Heart left ventricle (tissue), 16 donors: Measurements from ENCODE around the gene ACVR1. TPM values are rescaled to one million over a fixed set of nuclear protein-coding genes. Genes with fewer than 3 reads are reported as not detected.

ENCODE experiments used
- ATAC-seq, 4 donors: fragments of 200-7000 bp; cut with Tn5 transposase; one replicate each; pipeline ENCODE4 v1.9.1; 2020 to 2022; ENCODE audit warnings: moderate library complexity in 4 of 4, mild to moderate bottlenecking in 3 of 4, moderate number of reproducible peaks in 1 of 4
- DNase-seq, 5 donors: peaks; one replicate each; pipeline ENCODE4 v3.0.0-alpha.2; 2020
- H3K27ac ChIP-seq, 12 donors: fragments of 200-600 bp; sonication (generic) in 4 of 12; one replicate each; pipeline versions ENCODE4 v1.5.0 to v1.8.0; 2016 to 2022; ENCODE audit warnings: mild to moderate bottlenecking in 2 of 12
- H3K27me3 ChIP-seq, 9 donors: fragments of 200-600 bp; sonication (generic) in 2 of 9; one replicate each; pipeline versions ENCODE4 v1.5.1 to v1.8.0; 2016 to 2022; ENCODE audit warnings: mild to moderate bottlenecking in 3 of 9
- H3K36me3 ChIP-seq, 9 donors: fragments of 200-600 bp; sonication (generic) in 2 of 9; one replicate each; pipeline versions ENCODE4 v1.5.0 to v1.8.0; 2018 to 2022; ENCODE audit warnings: mild to moderate bottlenecking in 2 of 9
- H3K4me1 ChIP-seq, 12 donors: fragments of 200-600 bp; sonication (generic) in 4 of 12; one replicate each; pipeline versions ENCODE4 v1.5.0 to v1.8.0; 2016 to 2022; ENCODE audit warnings: mild to moderate bottlenecking in 3 of 12
- H3K4me3 ChIP-seq, 12 donors: fragments of 200-600 bp; sonication (generic) in 4 of 12; one replicate each; pipeline versions ENCODE4 v1.5.0 to v1.8.0; 2017 to 2022; ENCODE audit warnings: mild to moderate bottlenecking in 9 of 12, moderate library complexity in 4 of 12
- H3K9me3 ChIP-seq, 12 donors: fragments of 200-600 bp; sonication (generic) in 4 of 12; one replicate each; pipeline versions ENCODE4 v1.5.0 to v1.8.0; 2016 to 2022; ENCODE audit warnings: mild to moderate bottlenecking in 1 of 12
- POLR2A ChIP-seq, 2 donors: fragments of 450-650 bp; IDR thresholded peaks; one replicate each; pipeline ENCODE4 v1.6.1; 2017; ENCODE audit warnings: antibody characterized with exemption in 2 of 2, mild to moderate bottlenecking in 2 of 2, moderate library complexity in 2 of 2
- WGBS, 4 donors: extraction: QIAGEN DNeasy Blood & Tissue Kit in 2 of 4; methylation state at CpG; one replicate each; pipeline versions ENCODE4 v1.1.5 to v1.1.7; 2013 to 2018; 5-methylcytosine and 5-hydroxymethylcytosine counted together
- intact Hi-C, 10 donors: fragments of 100-400 bp; cut with DNase I; formaldehyde crosslinking; loops; one replicate each; pipeline versions ENCODE4 v1.11.1 to v1.14.2; 2022
- polyA plus RNA-seq, 2 donors: library from polyadenylated mRNA; stranded (reverse); fragments of 200-250 nt; gene quantifications; one replicate each; pipeline ENCODE4 v1.2.3, GENCODE V29; 2013
- total RNA-seq, 9 donors: library from RNA; depleted of rRNA in 2 of 9; stranded (reverse); fragments of >200 nt in 2 of 9; fragmentation: NEBNext Ultra II Directional in 3 of 9; extraction: Animal tissue kit (Norgen Biotek cat#: 25700) in 3 of 9; gene quantifications; one replicate each; pipeline versions ENCODE4 v1.1.0 to v1.2.4, GENCODE V29; 2016 to 2023
- TF ChIP-seq, protein P1 (sequence below), 12 donors: fragments of 200-600 bp; sonication (generic) in 4 of 12; IDR thresholded peaks; one replicate each; pipeline versions ENCODE4 v1.5.0 to v1.8.0; 2018 to 2022; ENCODE audit warnings: antibody characterized with exemption in 12 of 12, mild to moderate bottlenecking in 5 of 12
- donor health status: ischemic (EF 13 %, LVEDD 7.1; RV severe dilation, severe dysfunction).
- donor health status: healthy with polysubstance abuse.
- donor health status: DM: no; HTN: yes; CAD: no.
- donor health status: DM: no; HTN: no; CAD: no.
- donor health status: ischemic (EF 25% LVEDD 6.9; RV normal size, moderate dysfunction).
- donor health status: ischemic (EF 25% LVEDD 5.7; RV mildly dilated, moderate dysfunction).
- donor health status: healthy.
- donor health status: DM: yes; HTN: yes; CAD: no.
- donor health status: ischemic (EF 35%, LVEDD 5.7; RV mildly dilated, moderate dysfunction).
- donor health status: nonischemic (EF 11% LVEDD 7.7; RV severe dilation, severe dysfunction).
- donor health status: DM: yes; HTN: yes; CAD: no.
- donor health status: PGD.
- donor health status: ischemic (EF 29% LVEDD 5.4; RV normal size, mild dysfunction).
- donor health status: nonischemic (EF 23%, LVEDD 6.1; RV moderate dilation, normal function).

ACVR1 gene
- total and polyA plus RNA-seq, 11 donors = 5.6 to 37.6 (median 23.9) TPM

DNA sequence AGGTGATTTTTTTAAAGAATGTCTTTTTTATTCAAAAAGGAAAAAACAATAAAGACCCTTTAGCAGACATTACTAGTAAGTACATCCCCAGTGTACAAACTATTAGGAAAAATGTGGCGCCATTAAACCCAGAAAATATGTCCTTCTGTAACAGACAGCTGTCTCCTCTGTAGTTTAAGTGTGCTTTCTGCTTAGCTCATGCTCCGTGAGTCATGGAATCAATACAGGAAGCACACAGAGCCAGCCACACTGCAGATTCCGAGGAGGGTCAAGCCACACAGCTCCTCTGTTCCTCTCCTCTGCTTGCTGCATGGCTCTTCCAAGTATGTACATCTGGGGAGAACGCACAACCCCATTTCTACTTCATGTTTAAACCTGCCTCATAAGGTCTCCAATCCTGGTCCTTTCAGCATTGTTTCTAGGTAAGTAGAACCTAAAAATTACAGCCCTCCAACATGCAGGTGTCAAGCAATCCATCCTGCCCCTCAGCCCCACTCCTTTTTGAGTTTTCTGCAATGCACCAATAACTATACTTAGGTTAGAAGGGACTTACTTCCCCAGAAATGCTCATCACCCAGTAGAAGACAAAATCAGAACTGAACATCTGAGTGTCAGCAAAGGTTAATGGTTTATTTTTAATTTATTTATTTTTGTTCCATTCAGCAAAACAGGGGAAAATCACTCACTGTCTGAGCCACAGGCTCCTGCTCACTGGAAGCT lies 37.5 kb downstream of the ACVR1 start:
- Histone ChIP-seq H3K36me3 (no peaks in the 10 kb centered on the region), H3K9me3 (no peaks in the 10 kb centered on the region), H3K27ac (peak overlapping the region; percentile 11 to 93 (median 79)), H3K4me3 (peak overlapping the region in 10 of 12 donors; percentile 10 to 52 (median 41)), H3K4me1 (peaks cover 23 to 80% (median 67%) of the 10 kb centered on the region in 12 donors), H3K27me3 (no peaks in the 10 kb centered on the region)
- WGBS, 4 donors = 21 to 31% (median 28%) methylated on average over 4 of the region's 4 CpGs
- intact Hi-C loops = loop anchor here in 6 of 10 donors (1.0 to 5.0 kb wide), 6 partner anchors 34 to 51 kb away; partner anchors contain the start of gene ACVR1 (in 1 of the 6)
- ATAC-seq = peak; percentile 44 to 82 (median 78)
- DNase-seq = peak; percentile 48 to 66 (median 50)
- no peak for TF ChIP-seq POLR2A (IDR thresholded peaks at IDR 0.05)
- TF ChIP-seq, protein P1, sequence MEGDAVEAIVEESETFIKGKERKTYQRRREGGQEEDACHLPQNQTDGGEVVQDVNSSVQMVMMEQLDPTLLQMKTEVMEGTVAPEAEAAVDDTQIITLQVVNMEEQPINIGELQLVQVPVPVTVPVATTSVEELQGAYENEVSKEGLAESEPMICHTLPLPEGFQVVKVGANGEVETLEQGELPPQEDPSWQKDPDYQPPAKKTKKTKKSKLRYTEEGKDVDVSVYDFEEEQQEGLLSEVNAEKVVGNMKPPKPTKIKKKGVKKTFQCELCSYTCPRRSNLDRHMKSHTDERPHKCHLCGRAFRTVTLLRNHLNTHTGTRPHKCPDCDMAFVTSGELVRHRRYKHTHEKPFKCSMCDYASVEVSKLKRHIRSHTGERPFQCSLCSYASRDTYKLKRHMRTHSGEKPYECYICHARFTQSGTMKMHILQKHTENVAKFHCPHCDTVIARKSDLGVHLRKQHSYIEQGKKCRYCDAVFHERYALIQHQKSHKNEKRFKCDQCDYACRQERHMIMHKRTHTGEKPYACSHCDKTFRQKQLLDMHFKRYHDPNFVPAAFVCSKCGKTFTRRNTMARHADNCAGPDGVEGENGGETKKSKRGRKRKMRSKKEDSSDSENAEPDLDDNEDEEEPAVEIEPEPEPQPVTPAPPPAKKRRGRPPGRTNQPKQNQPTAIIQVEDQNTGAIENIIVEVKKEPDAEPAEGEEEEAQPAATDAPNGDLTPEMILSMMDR (IDR thresholded peaks at IDR 0.05) = no peak

GRCh38 chr2:157837851-157838441 lies 38.2 kb downstream of the ACVR1 start:
- TF ChIP-seq POLR2A (IDR thresholded peaks at IDR 0.05) = no peak
- TF ChIP-seq, protein P1 (IDR thresholded peaks at IDR 0.05) = no peak
- Histone ChIP-seq H3K9me3 (no peaks in the 10 kb centered on the region), H3K4me1 (peaks cover 22 to 79% (median 64%) of the 10 kb centered on the region in 12 donors), H3K27ac (peak overlapping the region; percentile 26 to 93 (median 79)), H3K27me3 (no peaks in the 10 kb centered on the region), H3K4me3 (peak overlapping the region in 11 of 12 donors; percentile 1 to 52 (median 41)), H3K36me3 (no peaks in the 10 kb centered on the region)
- intact Hi-C loops = loop anchor here in 5 of 10 donors (5.0 kb wide), 4 partner anchors 34 to 51 kb away; no protein-coding TSS in a partner anchor
- DNase-seq = peak in 4 of 5 donors; percentile 25 to 55 (median 40)
- WGBS, 4 donors = 4 to 12% (median 6%) methylated on average over 13 of the region's 13 CpGs
- ATAC-seq = peak; percentile 23 to 56 (median 40)

DNA sequence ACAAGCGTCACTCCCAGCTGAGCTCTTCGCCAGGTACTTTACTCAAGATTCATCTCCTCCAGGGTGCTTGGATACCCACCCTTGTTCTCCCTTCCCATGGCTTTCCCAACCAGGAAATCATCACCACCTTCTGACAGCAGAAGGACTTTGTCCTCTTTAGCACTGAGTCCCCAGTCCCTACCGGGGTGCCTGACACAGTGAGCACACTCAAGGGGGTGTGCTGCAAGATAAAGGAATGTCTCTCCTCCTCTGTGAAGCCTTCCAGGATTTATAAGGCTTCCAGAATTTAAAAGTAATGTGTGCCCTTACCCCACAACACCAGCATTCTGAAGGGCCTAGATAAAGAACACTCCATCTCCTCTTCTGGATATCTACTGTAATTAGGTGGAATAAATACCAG lies 39.6 kb downstream of the ACVR1 start:
- Histone ChIP-seq H3K4me3 (no peak overlapping the region), H3K27me3 (no peaks in the 10 kb centered on the region), H3K27ac (no peak overlapping the region), H3K36me3 (no peaks in the 10 kb centered on the region), H3K9me3 (no peaks in the 10 kb centered on the region), H3K4me1 (peaks cover 20 to 73% (median 63%) of the 10 kb centered on the region in 12 donors)
- no peak for TF ChIP-seq POLR2A (IDR thresholded peaks at IDR 0.05)
- TF ChIP-seq, protein P1 (IDR thresholded peaks at IDR 0.05) = no peak
- ATAC-seq (no peak), DNase-seq (no peak)
- intact Hi-C loops = loop anchor here in 5 of 10 donors (5.0 kb wide), 4 partner anchors 36 to 49 kb away; no protein-coding TSS in a partner anchor
- 72 to 83% (median 79%) methylated on average over 3 of the region's 3 CpGs for WGBS, 4 donors

- H3K27ac ChIP-seq = no peak overlapping the region
- no peaks in the 10 kb centered on the region for H3K27me3 ChIP-seq
- no peak overlapping the region for H3K4me3 ChIP-seq
- DNase-seq (no peak), ATAC-seq (no peak)
- H3K4me1 ChIP-seq = peaks cover 24 to 73% (median 63%) of the 10 kb centered on the region in 12 donors
- no peaks in the 10 kb centered on the region for H3K9me3 ChIP-seq
- H3K36me3 ChIP-seq = no peaks in the 10 kb centered on the region
- TF ChIP-seq, protein P1 (IDR thresholded peaks at IDR 0.05) = no peak
- no peak for TF ChIP-seq POLR2A (IDR thresholded peaks at IDR 0.05)
- intact Hi-C loops = loop anchor here in 5 of 10 donors (5.0 kb wide), 4 partner anchors 37 to 48 kb away; no protein-coding TSS in a partner anchor
- WGBS, 4 donors = 91 to 98% (median 95%) methylated on average over 1 of the region's 1 CpG
Observed at GRCh38 chr2:157835425-157835824, 40.7 kb downstream of the ACVR1 start.
